Immature natural killer cell (primary cell): ENCODE results near the gene DOLK. TPM values are rescaled to one million over a fixed set of nuclear protein-coding genes. Genes with fewer than 3 reads are reported as not detected.
"Not testable (repeated sequence)": the region's sequence is repeated elsewhere in the genome, so short reads cannot be mapped to it uniquely, and the experiment has no call there.

Experiments used
- DNase-seq, 3 donors: peaks; one replicate each; pipeline ENCODE4 v3.0.0; 2022; ENCODE audit warnings: mixed read lengths in 1 of 3
- H3K27ac Mint-ChIP-seq, 6 donors: one replicate each; pipeline ENCODE4 v1.8.0; 2020; ENCODE audit warnings: mixed read lengths in 6 of 6, mild to moderate bottlenecking in 5 of 6, inconsistent platforms in 4 of 6, moderate library complexity in 3 of 6
- H3K27me3 Mint-ChIP-seq, 3 donors: one replicate each; pipeline ENCODE4 v1.8.0; 2020 to 2021; ENCODE audit warnings: low read depth in 3 of 3, mild to moderate bottlenecking in 3 of 3, mixed read lengths in 3 of 3, moderate library complexity in 3 of 3, inconsistent platforms in 1 of 3
- H3K36me3 Mint-ChIP-seq, 3 donors: one replicate each; pipeline ENCODE4 v1.8.0; 2020; ENCODE audit warnings: mixed read lengths in 3 of 3, inconsistent platforms in 2 of 3, mild to moderate bottlenecking in 2 of 3
- H3K4me1 Mint-ChIP-seq, 2 donors: one replicate each; pipeline ENCODE4 v1.8.0; 2020; ENCODE audit warnings: inconsistent platforms in 2 of 2, mild to moderate bottlenecking in 2 of 2, mixed read lengths in 2 of 2, moderate library complexity in 1 of 2
- H3K4me3 Mint-ChIP-seq, 5 donors: one replicate each; pipeline ENCODE4 v1.8.0; 2020; ENCODE audit warnings: mild to moderate bottlenecking in 5 of 5, mixed read lengths in 5 of 5, inconsistent platforms in 3 of 5, moderate library complexity in 3 of 5
- H3K9me3 Mint-ChIP-seq, 6 donors: one replicate each; pipeline ENCODE4 v1.8.0; 2020; ENCODE audit warnings: mild to moderate bottlenecking in 6 of 6, mixed read lengths in 6 of 6, inconsistent platforms in 4 of 6, moderate library complexity in 3 of 6
- polyA plus RNA-seq, 3 donors: library from polyadenylated mRNA; unstranded; fragments of 300-500 nt; fragmentation: Illumina TruSeq; gene quantifications; one replicate each; pipeline ENCODE4 v1.2.3, GENCODE V29; 2021

The DOLK gene
- polyA plus RNA-seq, 3 donors from 2014 or later, result 9.5 to 18.0 (median 10.0) TPM

GRCh38 chr9:128944966-128945365 lies 2.4 kb downstream of the DOLK start:
- H3K9me3 Mint-ChIP-seq, H3K36me3 Mint-ChIP-seq, DNase-seq, H3K27ac Mint-ChIP-seq: not testable (repeated sequence)
- peak overlapping the region in 1 of 5 donors; percentile 41 for H3K4me3 Mint-ChIP-seq
- H3K27me3 Mint-ChIP-seq, result peaks cover 7 to 14% (median 8%) of the 10 kb centered on the region in 3 donors
- H3K4me1 Mint-ChIP-seq, result peaks cover 28 to 33% of the 10 kb centered on the region in 2 donors

- peaks cover 28 to 33% of the 10 kb centered on the region in 2 donors for H3K4me1 Mint-ChIP-seq
- no peak for DNase-seq
- no peak overlapping the region for H3K27ac Mint-ChIP-seq
- H3K27me3 Mint-ChIP-seq, result peaks cover 7 to 14% (median 8%) of the 10 kb centered on the region in 3 donors
- H3K36me3 Mint-ChIP-seq, result peaks cover 0 to 3% (median 0%) of the 10 kb centered on the region in 3 donors
- no peak overlapping the region for H3K4me3 Mint-ChIP-seq
- H3K9me3 Mint-ChIP-seq, result no peaks in the 10 kb centered on the region
These were observed 3.4 kb downstream of the DOLK start for GRCh38 chr9:128943832-128944620.

- H3K27me3 Mint-ChIP-seq, result peaks cover 0 to 2% (median 0%) of the 10 kb centered on the region in 3 donors
- no peak for DNase-seq
- H3K9me3 Mint-ChIP-seq, result no peaks in the 10 kb centered on the region
- H3K36me3 Mint-ChIP-seq, result no peaks in the 10 kb centered on the region
- no peak overlapping the region for H3K4me3 Mint-ChIP-seq
- no peak overlapping the region for H3K27ac Mint-ChIP-seq
- peaks cover 8% of the 10 kb centered on the region in 2 donors for H3K4me1 Mint-ChIP-seq
These were observed 6.3 kb downstream of the DOLK start for GRCh38 chr9:128940946-128941755.

GRCh38 chr9:128940271-128940921 lies 7.0 kb downstream of the DOLK start:
- Mint-ChIP-seq H3K9me3 (no peaks in the 10 kb centered on the region), H3K36me3 (no peaks in the 10 kb centered on the region), H3K4me1 (peaks cover under 1% of the 10 kb centered on the region in 2 donors), H3K4me3 (no peak overlapping the region), H3K27ac (no peak overlapping the region), H3K27me3 (no peaks in the 10 kb centered on the region)
- DNase-seq, result no peak

- peaks cover 0 to 2% (median 0%) of the 10 kb centered on the region in 3 donors for H3K27me3 Mint-ChIP-seq
- no peak overlapping the region for H3K4me3 Mint-ChIP-seq
These were observed 9.9 kb downstream of the DOLK start for GRCh38 chr9:128937310-128938165.

GRCh38 chr9:128936171-128936865 lies 11.1 kb downstream of the DOLK start:
- Mint-ChIP-seq H3K4me3 (no peak overlapping the region), H3K27me3 (peaks cover 0 to 2% (median 0%) of the 10 kb centered on the region in 3 donors), H3K4me1 (no peaks in the 10 kb centered on the region), H3K27ac (no peak overlapping the region), H3K9me3 (no peaks in the 10 kb centered on the region), H3K36me3 (no peaks in the 10 kb centered on the region)
- DNase-seq, result no peak

More at GRCh38 chr9:128937310-128938165, 9.9 kb downstream of the DOLK start:
- Mint-ChIP-seq H3K27ac (no peak overlapping the region), H3K36me3 (no peaks in the 10 kb centered on the region), H3K4me1 (no peaks in the 10 kb centered on the region), H3K9me3 (no peaks in the 10 kb centered on the region)
- no peak for DNase-seq

GRCh38 chr9:128933731-128934130 lies 13.7 kb downstream of the DOLK start:
- DNase-seq, result no peak
- H3K27me3 Mint-ChIP-seq, result peaks cover 0 to 2% (median 0%) of the 10 kb centered on the region in 3 donors
- no peak overlapping the region for H3K4me3 Mint-ChIP-seq
- H3K36me3 Mint-ChIP-seq, result no peaks in the 10 kb centered on the region
- H3K4me1 Mint-ChIP-seq, result no peaks in the 10 kb centered on the region
- H3K27ac Mint-ChIP-seq, result no peak overlapping the region
- no peaks in the 10 kb centered on the region for H3K9me3 Mint-ChIP-seq

GRCh38 chr9:128929560-128929959 lies 17.8 kb downstream of the DOLK start:
- no peak for DNase-seq
- no peak overlapping the region for H3K4me3 Mint-ChIP-seq
- H3K27ac Mint-ChIP-seq, result no peak overlapping the region
- no peaks in the 10 kb centered on the region for H3K9me3 Mint-ChIP-seq
- H3K27me3 Mint-ChIP-seq, result peaks cover 0 to 3% (median 0%) of the 10 kb centered on the region in 3 donors
- H3K4me1 Mint-ChIP-seq, result peaks cover 12 to 17% of the 10 kb centered on the region in 2 donors
- peaks cover 0 to 4% (median 0%) of the 10 kb centered on the region in 3 donors for H3K36me3 Mint-ChIP-seq

GRCh38 chr9:128928624-128929023 lies 18.8 kb downstream of the DOLK start:
- Mint-ChIP-seq H3K4me1 (peaks cover 13 to 18% of the 10 kb centered on the region in 2 donors), H3K36me3 (peaks cover 0 to 4% (median 0%) of the 10 kb centered on the region in 3 donors), H3K9me3 (no peaks in the 10 kb centered on the region), H3K27ac (no peak overlapping the region), H3K4me3 (no peak overlapping the region), H3K27me3 (peaks cover 0 to 2% (median 0%) of the 10 kb centered on the region in 3 donors)
- DNase-seq, result no peak

- Mint-ChIP-seq H3K4me3 (peak overlapping the region in 2 of 5 donors; percentile 29 to 41), H3K36me3 (peaks cover 0 to 4% (median 0%) of the 10 kb centered on the region in 3 donors), H3K27ac (peak overlapping the region in 5 of 6 donors; percentile 5 to 84 (median 73)), H3K4me1 (peaks cover 20 to 26% of the 10 kb centered on the region in 2 donors), H3K9me3 (no peaks in the 10 kb centered on the region), H3K27me3 (peaks cover 0 to 2% (median 0%) of the 10 kb centered on the region in 3 donors)
- DNase-seq, result peak; percentile 40 to 55 (median 51)
These were observed 19.5 kb downstream of the DOLK start for GRCh38 chr9:128927731-128928411.

GRCh38 chr9:128923493-128923883 lies 23.9 kb downstream of the DOLK start:
- Mint-ChIP-seq H3K27me3 (peaks cover 0 to 4% (median 3%) of the 10 kb centered on the region in 3 donors), H3K36me3 (peaks cover 0 to 9% (median 0%) of the 10 kb centered on the region in 3 donors), H3K4me3 (peak overlapping the region in 2 of 5 donors; percentile 51 to 70), H3K9me3 (no peaks in the 10 kb centered on the region), H3K27ac (peak overlapping the region; percentile 85 to 95 (median 90)), H3K4me1 (peaks cover 41 to 44% of the 10 kb centered on the region in 2 donors)
- DNase-seq, result no peak
